ENCODE results near the gene PPP1R9B.

PPP1R9B gene, protein sequence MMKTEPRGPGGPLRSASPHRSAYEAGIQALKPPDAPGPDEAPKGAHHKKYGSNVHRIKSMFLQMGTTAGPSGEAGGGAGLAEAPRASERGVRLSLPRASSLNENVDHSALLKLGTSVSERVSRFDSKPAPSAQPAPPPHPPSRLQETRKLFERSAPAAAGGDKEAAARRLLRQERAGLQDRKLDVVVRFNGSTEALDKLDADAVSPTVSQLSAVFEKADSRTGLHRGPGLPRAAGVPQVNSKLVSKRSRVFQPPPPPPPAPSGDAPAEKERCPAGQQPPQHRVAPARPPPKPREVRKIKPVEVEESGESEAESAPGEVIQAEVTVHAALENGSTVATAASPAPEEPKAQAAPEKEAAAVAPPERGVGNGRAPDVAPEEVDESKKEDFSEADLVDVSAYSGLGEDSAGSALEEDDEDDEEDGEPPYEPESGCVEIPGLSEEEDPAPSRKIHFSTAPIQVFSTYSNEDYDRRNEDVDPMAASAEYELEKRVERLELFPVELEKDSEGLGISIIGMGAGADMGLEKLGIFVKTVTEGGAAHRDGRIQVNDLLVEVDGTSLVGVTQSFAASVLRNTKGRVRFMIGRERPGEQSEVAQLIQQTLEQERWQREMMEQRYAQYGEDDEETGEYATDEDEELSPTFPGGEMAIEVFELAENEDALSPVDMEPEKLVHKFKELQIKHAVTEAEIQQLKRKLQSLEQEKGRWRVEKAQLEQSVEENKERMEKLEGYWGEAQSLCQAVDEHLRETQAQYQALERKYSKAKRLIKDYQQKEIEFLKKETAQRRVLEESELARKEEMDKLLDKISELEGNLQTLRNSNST

DNA sequence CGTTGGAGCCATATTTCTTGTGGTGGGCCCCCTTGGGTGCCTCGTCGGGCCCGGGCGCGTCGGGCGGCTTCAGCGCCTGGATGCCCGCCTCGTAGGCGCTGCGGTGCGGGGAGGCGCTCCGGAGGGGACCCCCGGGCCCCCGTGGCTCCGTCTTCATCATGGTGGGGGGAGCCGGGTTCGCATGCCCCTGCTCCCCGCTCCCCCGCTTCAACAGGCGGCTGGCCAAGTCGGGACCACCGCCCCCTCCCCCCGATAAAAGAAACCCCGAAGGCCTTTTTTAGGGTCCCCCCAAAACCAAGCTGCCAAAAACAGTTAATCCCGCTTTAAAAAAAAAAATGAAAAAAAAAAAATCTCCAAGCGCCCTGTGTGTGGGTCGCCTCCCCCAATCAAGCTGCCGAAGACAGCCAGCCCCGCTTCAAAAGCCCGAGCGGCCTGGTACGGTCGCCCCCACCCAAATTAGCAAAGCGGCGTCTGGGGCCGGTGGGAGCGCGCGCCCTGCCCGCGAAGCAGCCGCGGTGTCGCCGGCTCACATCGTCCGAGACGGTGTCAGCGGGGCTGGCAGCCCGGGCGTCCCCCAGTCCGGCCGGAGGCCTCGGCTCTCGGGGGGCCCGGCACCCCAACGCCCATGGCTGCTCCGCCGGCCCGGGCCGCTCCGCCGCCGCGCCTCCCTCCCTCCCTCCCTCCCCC lies at the start of gene PPP1R9B:
TSS of gene PPP1R9B (minus strand) at position 324 of the 687 bp plus-strand sequence. CDS start at position 160, 164 bp downstream.
- H3K36me3 ChIP-seq (ENCODE audit: insufficient read depth, insufficient read length, low read length) = peaks cover 22% of the 10 kb centered on the region
- no peak for DNase-seq (ENCODE audit: low read depth, low spot score)

DNA sequence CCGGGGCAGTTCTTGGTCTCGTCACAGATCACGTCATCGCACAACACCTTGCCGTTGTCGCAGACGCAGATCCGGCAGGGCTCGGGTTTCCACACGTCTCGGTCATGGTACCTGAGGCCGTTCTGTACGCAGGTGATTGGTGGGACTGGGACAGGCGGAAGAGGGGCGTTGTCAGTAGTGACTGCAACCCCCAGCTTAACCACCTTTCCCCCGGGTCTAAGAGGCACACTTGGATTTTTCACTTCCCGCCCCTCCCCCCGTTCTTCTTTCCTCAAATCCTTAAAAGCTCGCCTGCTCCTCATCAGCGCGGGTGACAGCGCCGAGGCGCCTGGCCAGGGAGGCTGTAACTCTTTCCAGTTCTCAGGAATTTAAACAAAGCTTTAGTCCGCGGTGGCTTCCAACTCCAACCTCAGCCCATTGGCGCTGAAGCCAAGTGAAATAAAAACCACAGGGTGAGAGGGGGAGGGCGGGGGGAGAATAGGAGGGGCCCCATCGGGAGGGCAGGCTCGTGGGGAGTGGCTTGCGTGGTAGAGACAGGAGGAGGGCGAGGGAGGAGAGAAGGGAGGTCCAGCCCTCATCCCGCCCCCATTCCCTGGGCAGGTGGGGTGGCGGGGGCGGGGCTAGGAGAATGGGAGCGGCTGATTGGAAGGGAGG lies 49.5 kb upstream of the PPP1R9B start:
- Histone ChIP-seq H3K9me3 (ENCODE audit: insufficient read depth, low read length) (no peaks in the 10 kb centered on the region), H3K4me3 (ENCODE audit: insufficient read length, low read depth) (peak overlapping the region; percentile 47), H3K36me3 (ENCODE audit: insufficient read depth, insufficient read length, low read length) (peaks cover 44% of the 10 kb centered on the region), H3K4me1 (ENCODE audit: insufficient read depth, insufficient read length) (peaks cover 11% of the 10 kb centered on the region), H3K27me3 (ENCODE audit: insufficient read depth, insufficient read length) (peaks cover 28% of the 10 kb centered on the region), H3K9ac (ENCODE audit: insufficient read length, low read depth) (peak overlapping the region; percentile 52)
- DNase-seq (ENCODE audit: low read depth, low spot score) = no peak
- TF ChIP-seq YY1 (IDR thresholded peaks at IDR 0.05; ENCODE audit: insufficient read depth, insufficient read length) = no peak
- no peak for TF ChIP-seq SUZ12 (IDR thresholded peaks at IDR 0.05; ENCODE audit: extremely low read depth, insufficient read depth, insufficient read length)
- TF ChIP-seq ZNF274 (IDR thresholded peaks at IDR 0.05; ENCODE audit: low read depth, low read length) = no peak

More for the DNA sequence above, at the start of gene PPP1R9B:
- Histone ChIP-seq H3K9me3 (ENCODE audit: insufficient read depth, low read length) (no peaks in the 10 kb centered on the region), H3K27me3 (ENCODE audit: insufficient read depth, insufficient read length) (no peaks in the 10 kb centered on the region), H3K4me3 (ENCODE audit: insufficient read length, low read depth) (peak within 1 kb of the TSS; percentile 78), H3K9ac (ENCODE audit: insufficient read length, low read depth) (peak within 1 kb of the TSS; percentile 95), H3K4me1 (ENCODE audit: insufficient read depth, insufficient read length) (peaks cover 40% of the 10 kb centered on the region)
- no peak for TF ChIP-seq ZNF274 (IDR thresholded peaks at IDR 0.05; ENCODE audit: low read depth, low read length)
- no peak for TF ChIP-seq SUZ12 (IDR thresholded peaks at IDR 0.05; ENCODE audit: extremely low read depth, insufficient read depth, insufficient read length)
- no peak for TF ChIP-seq YY1 (IDR thresholded peaks at IDR 0.05; ENCODE audit: insufficient read depth, insufficient read length)

DNA sequence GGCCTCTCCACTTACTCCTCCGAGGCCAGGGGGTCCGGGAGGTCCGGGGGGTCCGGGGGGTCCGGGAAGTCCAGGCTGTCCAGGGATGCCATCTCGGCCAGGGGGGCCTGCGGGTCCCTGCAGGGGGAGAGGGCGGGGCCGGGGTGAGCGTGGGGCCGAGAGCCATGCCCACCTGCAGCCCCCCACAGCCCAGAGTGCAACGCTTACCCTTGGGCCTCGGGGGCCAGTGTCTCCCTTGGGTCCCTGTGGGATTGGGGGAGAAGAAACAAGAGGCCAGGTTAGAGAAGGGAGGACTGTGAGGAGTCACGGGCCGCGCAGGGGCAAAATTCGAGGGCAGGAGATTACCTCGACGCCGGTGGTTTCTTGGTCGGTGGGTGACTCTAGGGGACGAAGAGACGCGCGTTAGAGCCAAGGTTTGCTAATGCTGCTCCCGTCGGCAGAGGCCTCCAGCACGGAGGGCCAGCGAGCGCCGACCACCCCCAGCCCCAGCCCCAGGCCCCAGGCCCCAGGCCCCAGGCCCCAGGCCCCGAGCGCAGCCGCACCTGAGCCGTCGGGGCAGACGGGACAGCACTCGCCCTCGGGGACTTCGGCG lies 48.8 kb upstream of the PPP1R9B start:
- peaks cover 25% of the 10 kb centered on the region for H3K27me3 ChIP-seq (ENCODE audit: insufficient read depth, insufficient read length)
- H3K36me3 ChIP-seq (ENCODE audit: insufficient read depth, insufficient read length, low read length) = peaks cover 50% of the 10 kb centered on the region
- no peak for DNase-seq (ENCODE audit: low read depth, low spot score)
- no peak for TF ChIP-seq SUZ12 (IDR thresholded peaks at IDR 0.05; ENCODE audit: extremely low read depth, insufficient read depth, insufficient read length)
- no peak for TF ChIP-seq ZNF274 (IDR thresholded peaks at IDR 0.05; ENCODE audit: low read depth, low read length)
- H3K9me3 ChIP-seq (ENCODE audit: insufficient read depth, low read length) = no peaks in the 10 kb centered on the region
- peak overlapping the region; percentile 47 for H3K4me3 ChIP-seq (ENCODE audit: insufficient read length, low read depth)
- H3K4me1 ChIP-seq (ENCODE audit: insufficient read depth, insufficient read length) = peaks cover 11% of the 10 kb centered on the region
- peak overlapping the region; percentile 73 for H3K9ac ChIP-seq (ENCODE audit: insufficient read length, low read depth)

DNA sequence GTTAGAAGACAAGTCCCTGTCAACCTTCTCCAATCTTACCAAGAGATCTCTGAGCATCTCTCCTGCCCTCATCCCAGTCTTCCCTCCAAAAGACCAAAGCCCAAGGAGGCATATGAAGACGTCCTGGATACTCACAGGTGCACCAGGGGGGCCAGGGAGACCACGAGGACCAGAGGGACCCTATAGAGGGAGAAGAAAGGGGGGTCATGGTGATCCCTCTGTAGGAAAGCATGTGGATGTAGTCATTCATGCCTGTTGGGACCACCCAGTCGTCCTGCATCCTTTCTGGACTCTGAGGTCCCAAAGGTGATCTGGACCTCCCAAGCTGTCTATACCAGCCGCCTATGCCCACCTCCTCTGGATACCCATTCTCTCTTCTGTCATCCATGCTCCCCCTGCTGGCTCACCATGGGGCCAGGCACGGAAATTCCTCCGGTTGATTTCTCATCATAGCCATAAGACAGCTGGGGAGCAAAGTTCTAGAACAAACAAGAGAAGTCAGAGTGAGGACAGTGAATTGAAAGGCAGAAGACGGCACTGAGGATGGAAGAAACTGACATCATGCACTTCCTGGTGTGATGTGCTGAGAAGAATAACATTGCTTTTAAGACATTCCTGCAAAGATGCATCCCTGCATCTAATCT lies 47.7 kb upstream of the PPP1R9B start:
- TF ChIP-seq YY1 (IDR thresholded peaks at IDR 0.05; ENCODE audit: insufficient read depth, insufficient read length) (no peak), ZNF274 (IDR thresholded peaks at IDR 0.05; ENCODE audit: low read depth, low read length) (no peak), SUZ12 (IDR thresholded peaks at IDR 0.05; ENCODE audit: extremely low read depth, insufficient read depth, insufficient read length) (no peak)
- H3K36me3 ChIP-seq (ENCODE audit: insufficient read depth, insufficient read length, low read length) = peaks cover 60% of the 10 kb centered on the region
- no peak for DNase-seq (ENCODE audit: low read depth, low spot score)
- H3K4me3 ChIP-seq (ENCODE audit: insufficient read length, low read depth) = no peak overlapping the region
- peaks cover 2% of the 10 kb centered on the region for H3K4me1 ChIP-seq (ENCODE audit: insufficient read depth, insufficient read length)
- peaks cover 23% of the 10 kb centered on the region for H3K27me3 ChIP-seq (ENCODE audit: insufficient read depth, insufficient read length)
- no peaks in the 10 kb centered on the region for H3K9me3 ChIP-seq (ENCODE audit: insufficient read depth, low read length)
- H3K9ac ChIP-seq (ENCODE audit: insufficient read length, low read depth) = no peak overlapping the region

DNA sequence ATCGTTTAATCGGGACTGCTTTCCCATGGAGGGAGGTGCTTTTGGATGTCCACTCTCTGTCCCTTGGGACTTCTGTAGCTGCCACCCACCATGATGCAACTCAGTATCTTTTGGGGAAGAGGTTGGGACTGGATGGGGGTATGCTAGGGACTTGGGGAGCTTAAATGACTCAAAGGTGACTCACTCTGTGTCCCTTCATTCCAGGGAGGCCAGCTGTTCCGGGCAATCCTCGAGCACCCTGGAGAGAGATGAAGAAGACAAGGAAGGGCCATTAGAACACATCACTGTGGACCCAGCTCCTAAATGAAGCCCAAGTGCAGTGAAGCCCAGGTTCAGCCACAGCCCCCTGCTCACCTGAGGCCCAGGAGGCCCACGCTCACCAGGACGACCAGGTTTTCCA lies 46.3 kb upstream of the PPP1R9B start:
- Histone ChIP-seq H3K9ac (ENCODE audit: insufficient read length, low read depth) (no peak overlapping the region), H3K9me3 (ENCODE audit: insufficient read depth, low read length) (no peaks in the 10 kb centered on the region), H3K4me1 (ENCODE audit: insufficient read depth, insufficient read length) (peaks cover 2% of the 10 kb centered on the region), H3K4me3 (ENCODE audit: insufficient read length, low read depth) (no peak overlapping the region), H3K27me3 (ENCODE audit: insufficient read depth, insufficient read length) (peaks cover 11% of the 10 kb centered on the region), H3K36me3 (ENCODE audit: insufficient read depth, insufficient read length, low read length) (peaks cover 74% of the 10 kb centered on the region)
- TF ChIP-seq SUZ12 (IDR thresholded peaks at IDR 0.05; ENCODE audit: extremely low read depth, insufficient read depth, insufficient read length) (no peak), YY1 (IDR thresholded peaks at IDR 0.05; ENCODE audit: insufficient read depth, insufficient read length) (no peak), ZNF274 (IDR thresholded peaks at IDR 0.05; ENCODE audit: low read depth, low read length) (no peak)
- DNase-seq (ENCODE audit: low read depth, low spot score) = no peak

DNA sequence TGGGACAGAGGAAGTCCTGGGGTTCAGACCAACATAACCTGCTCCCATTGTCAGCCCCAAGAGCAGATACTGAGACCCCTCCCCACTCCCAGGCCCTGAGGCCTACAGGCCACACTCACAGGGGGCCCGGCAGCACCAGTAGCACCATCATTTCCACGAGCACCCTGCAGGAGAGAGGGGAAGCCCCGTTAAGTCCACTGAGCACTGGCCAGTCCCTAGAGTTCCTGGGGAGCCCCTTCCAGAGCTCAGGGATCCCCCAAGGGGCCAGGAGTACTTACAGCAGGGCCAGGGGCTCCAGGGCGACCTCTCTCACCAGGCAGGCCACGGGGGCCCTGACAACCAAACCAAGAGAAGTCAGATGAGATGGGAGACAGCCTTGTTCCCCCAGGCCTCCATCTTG lies 45.6 kb upstream of the PPP1R9B start:
- H3K36me3 ChIP-seq (ENCODE audit: insufficient read depth, insufficient read length, low read length) = peaks cover 82% of the 10 kb centered on the region
- H3K27me3 ChIP-seq (ENCODE audit: insufficient read depth, insufficient read length) = peaks cover 3% of the 10 kb centered on the region
- no peak for DNase-seq (ENCODE audit: low read depth, low spot score)
- peaks cover 2% of the 10 kb centered on the region for H3K4me1 ChIP-seq (ENCODE audit: insufficient read depth, insufficient read length)
- no peaks in the 10 kb centered on the region for H3K9me3 ChIP-seq (ENCODE audit: insufficient read depth, low read length)
- no peak for TF ChIP-seq ZNF274 (IDR thresholded peaks at IDR 0.05; ENCODE audit: low read depth, low read length)
- TF ChIP-seq SUZ12 (IDR thresholded peaks at IDR 0.05; ENCODE audit: extremely low read depth, insufficient read depth, insufficient read length) = no peak
- TF ChIP-seq YY1 (IDR thresholded peaks at IDR 0.05; ENCODE audit: insufficient read depth, insufficient read length) = no peak
- H3K4me3 ChIP-seq (ENCODE audit: insufficient read length, low read depth) = no peak overlapping the region
- H3K9ac ChIP-seq (ENCODE audit: insufficient read length, low read depth) = no peak overlapping the region

Data from NT2/D1 (cell line).